NCI-H510A (cell line): ENCODE measurements around the gene TTC39A.

Source experiments
- DNase-seq: peaks from one replicate; lab custom pipeline; 2025; lab: John Stamatoyannopoulos, UW

TTC39A gene

DNA sequence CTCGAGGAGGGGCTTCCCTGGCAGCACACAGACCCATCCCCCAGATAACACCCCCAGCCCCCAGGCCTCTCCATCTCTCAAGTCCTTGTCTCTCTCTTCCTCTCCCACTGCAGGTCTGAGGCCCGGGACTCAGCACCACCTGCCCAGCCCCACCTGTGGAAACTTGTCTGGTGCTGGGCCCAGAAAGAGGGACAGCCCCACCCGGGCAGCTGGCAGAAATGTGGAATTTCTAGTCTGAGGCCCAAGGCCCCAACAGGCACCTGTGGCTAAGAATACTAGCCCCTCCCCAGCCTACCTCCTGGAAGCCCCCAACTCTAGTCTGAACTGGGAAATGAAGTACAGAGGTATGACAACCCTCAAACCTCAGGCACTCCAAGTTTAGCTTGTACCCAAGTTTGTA lies 15.4 kb downstream of the TTC39A start:
- no peak for DNase-seq

DNA sequence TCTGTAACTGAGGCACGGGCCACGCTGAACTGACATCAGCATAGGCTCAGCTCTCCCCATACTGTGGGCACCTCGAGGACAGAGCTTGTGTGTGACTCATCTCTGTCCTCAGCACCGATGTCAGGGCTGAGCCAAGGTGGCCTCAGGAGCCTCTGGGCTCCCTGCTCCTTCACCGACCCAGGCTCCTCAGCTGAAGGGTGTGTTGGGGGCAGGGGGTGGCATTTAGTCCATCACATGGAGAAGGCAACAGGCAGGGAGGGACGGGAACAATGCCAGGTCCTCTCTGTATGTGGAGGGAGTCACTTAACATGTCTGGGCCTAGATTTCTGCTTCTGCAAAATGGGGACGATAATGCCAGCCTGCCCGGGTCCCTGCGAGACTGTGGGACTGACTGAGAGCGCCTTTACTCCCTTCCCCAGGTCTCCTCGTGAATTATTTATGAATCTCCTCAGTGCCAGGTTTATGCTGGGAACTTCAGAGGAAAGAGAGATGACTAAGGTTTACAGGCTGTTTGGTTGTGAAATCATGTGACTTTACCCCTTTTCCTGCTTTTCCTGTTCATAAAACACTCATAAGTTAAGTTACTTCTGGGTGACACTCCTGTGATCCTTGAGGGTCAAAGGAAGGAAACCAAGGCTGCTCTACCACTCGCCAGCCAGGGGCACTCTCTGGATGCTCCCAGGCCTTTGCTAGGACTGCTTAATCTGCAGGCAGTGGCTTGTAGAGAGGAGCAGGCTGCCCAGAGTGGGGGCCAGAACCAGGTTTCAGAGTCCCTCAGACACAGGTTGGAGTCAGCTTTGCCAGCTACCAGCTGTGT lies 16.2 kb downstream of the TTC39A start:
- DNase-seq = no peak

DNA sequence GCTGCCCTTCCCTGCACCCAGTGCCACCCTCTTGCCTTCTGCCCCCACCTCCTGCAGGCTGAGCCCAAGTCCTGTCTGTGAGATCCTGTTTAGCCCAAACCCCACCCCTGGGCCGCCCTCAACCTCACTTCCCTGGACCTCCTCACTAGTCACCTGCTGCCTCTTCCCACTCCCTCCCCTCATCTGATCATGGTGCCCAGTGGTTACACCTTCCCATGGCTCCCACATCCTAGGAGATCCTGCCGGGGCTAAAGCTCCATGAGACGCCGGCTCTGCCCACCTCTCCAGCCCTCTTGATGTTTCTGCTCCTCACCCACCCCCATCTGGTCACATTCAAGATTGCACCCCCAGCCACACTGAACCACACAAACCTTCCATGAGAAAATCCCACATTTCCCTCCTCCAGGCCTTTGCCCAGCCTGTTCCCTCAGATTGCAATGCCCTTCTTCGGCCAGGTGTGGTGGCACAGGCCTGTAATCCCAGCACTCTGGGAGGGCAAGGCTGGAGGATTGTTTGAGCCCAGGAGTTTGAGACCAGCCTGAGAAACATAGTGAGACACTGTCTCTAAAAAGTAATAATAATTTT lies 17.0 kb downstream of the TTC39A start:
- DNase-seq = no peak

DNA sequence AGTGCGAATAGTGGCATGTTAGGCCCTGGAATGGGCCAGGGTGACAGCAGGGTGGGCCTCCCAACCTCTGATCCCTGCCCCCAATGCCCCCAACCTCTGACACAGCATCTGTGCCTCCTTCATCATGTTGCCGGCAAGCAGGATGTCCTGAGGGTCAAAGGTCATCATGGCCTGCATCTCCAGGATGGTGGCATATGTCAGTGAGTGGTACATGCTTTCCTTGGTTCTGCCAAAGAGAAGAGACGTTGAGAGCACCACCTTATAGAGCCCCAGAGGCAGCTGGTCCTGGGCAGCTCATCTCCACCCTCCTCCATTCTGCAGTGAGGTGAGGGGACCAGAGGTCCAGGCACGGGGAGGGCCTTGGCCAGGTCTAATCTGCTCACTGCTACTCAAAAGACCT lies 17.6 kb downstream of the TTC39A start:
- no peak for DNase-seq

DNA sequence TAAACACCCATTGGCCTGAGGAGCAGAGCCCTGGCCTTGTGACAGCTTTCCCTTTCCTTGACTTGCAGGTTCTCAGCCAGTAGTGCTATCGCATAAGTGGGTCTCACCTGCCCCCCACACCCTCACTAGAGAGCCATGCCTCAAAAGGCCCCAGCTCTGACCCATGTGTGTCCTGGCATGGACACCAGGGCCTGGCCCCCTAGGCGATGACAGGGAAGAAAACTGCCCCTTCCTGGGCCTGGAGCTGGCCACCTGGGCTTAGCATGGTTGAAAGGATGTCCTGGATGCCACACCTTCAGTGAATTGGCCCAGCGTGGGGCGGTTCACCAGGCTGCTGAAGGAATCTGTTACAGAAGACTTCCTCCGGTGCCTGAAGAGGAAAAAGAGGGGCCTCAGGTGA lies 18.5 kb downstream of the TTC39A start:
- DNase-seq = no peak

DNA sequence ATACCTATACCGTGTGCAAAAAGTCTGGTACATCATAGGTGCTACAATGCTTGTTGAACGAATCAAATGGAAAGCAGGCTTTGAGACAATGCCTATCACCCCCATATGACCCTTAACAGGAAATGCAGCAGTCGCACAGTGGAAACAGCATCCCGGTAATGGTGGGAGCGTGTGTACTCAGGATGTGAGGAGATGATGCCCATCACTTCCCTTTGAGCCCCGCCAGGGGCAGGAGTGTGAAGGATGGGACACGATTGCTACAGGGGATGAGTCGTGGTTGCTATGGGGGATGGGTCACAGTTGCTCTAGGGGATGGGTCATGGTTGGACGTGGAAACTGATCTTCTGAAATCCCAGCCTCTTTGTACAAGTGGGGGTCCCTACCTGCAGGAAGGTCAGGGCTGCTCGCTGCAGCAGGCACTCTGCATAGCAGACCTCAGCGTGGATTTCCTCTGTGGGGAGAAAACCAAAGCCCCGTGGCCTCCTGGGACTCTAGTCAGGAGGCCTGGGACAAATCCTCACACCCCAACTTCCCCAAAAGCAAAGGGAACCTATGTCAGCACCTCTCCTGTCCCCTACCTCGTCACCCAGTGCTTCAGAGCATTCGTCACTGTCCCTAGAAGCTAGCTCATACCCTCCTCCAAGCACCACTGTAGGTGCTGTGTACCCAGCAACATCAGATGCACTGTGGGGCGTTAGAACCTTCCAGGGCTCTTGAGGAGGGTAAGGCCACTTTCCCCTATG lies 19.3 kb downstream of the TTC39A start:
- no peak for DNase-seq

DNA sequence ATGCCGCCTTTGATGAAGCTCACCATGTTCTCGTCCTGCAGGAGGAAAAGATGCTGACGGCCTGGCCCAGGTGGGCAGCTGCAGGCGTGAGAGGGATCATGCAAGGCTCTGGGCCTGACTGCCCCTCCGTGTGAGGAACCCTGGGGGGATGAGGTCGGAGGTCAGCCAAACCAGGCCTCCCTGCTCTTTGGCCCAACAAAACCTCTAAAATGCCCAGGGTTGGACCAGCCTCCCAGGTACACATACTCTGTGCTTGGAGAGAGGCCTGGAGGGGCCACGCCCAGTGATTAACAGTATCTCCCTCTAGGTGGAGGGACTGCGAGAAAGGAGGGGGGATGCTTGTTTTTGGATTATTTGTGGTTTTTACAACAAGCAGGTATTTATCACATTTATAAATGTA lies 21.1 kb downstream of the TTC39A start:
- DNase-seq = no peak

DNA sequence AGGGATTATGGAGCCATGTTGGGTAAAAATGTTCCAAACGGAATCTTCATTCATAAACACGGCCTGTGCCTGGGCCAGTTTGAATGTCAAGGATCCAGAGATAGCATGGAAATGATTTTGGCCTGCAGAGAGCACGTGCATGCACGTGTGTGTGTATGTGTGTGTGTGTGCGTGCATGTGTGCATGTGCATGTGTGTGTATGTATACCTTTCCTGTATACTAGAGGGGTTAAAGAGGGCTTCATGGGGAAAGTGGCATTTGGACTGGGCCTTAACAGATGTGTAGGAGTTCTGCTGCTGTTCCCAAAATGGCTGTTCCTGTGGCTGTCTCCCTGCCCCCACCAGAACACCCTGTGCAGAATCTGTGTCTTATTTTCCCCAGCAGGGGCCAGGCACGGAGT lies 21.7 kb downstream of the TTC39A start:
- DNase-seq = no peak

DNA sequence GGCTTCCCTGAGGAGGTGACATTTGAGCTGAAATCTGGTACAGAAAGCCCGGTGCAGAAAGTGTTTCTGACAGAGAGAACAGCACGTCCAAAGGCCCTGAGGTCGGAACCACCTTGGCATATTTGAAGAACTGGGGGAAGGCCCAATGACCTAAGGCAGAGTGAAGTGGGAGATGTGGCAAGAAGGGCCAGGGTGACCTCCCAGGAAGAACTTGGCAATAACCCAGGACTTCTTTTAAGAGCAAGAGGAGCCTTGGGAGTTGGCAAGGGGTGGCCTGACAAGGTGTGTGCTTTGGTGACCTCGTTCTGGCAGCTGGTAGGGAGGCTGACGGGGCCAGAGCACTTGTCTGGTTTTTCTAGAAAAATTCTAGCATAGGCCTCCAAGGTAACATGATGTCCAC lies 23.4 kb downstream of the TTC39A start:
- DNase-seq = no peak

DNA sequence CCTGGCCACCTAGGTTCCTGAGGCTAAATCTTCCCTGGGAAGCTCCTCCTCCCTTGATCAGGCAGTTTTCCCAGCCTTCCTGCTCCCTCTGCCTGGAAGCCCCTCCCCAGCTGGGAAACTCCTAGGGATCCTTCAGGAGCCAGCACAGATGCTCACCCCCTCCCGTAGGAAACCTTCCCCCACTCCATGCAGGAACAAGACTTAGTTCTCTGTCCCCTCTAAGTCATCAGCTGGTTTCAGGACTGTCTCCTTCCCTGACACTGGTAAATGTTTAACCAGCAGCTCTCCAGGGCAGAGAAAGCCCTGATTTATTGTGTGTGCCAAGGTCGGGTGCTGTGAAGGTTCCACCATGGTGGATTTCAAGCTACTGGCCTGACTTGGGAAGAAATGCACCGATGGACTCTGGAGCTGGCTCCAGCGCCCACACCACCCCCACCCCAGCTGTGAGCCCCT lies 25.0 kb downstream of the TTC39A start:
- DNase-seq = no peak

DNA sequence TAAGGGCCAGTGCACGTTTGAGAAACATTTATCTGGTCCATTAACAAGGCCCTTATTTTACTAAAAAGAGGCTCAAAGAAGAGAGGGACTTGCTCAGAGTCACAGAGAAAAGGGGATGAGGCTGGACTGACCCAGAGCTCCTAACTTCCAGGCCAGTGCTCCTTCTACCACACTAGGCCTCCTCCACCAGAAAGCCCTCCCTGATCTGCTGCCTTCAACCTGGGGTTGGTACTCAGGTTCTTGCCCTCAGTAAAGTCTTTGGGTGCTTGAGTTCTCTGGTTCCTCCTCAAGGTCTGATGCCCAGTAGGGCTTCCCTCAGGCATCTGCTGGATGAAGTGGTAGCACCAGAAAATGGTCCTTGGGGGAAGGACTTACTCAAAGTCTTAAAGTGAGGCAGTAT lies 26.0 kb downstream of the TTC39A start:
- DNase-seq = no peak

DNA sequence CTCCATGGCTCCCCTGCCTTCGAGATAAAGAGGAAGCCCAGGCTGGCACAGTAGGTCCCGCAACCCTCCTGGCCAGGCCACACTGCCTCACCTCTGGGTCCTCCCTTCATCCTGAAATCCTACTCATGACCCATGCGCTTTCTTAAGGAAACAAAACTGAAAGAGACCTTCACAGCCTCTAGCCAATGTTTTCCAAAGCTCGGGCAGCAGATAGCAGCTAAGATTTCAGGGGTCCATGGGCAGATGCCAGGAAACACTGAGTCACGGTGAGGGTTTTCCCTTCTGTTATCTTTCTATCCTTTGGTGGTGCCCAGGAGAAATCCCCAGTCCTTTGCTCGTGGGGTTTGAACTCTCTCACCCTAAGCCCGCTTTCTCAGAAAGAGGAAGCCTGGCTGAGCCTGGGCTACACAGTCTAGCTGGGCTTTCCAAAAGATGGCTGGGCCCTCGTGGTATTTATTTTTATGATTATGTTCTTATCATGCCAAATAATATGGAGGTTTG lies 26.6 kb downstream of the TTC39A start:
- DNase-seq = no peak

DNA sequence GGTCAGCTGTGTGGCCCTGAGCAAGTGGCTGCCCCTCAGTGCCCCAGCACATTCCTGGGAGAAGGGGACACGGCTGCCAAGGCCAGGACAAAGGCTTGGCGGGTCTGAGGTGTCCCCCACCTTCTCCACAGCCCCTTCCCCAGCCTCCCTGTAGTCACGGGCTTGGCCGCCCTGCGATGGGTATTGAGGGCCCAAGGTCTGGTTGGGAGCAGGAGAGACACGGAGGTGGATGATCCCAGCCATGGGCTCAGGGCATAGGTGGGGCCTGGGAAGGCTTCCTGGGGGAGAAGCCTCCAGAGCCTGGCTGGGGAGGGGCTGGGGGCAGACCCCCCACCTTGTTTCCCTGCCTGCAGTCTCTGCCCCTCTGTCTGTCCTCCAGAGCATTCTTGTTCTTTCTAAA lies 27.0 kb downstream of the TTC39A start:
- no peak for DNase-seq

DNA sequence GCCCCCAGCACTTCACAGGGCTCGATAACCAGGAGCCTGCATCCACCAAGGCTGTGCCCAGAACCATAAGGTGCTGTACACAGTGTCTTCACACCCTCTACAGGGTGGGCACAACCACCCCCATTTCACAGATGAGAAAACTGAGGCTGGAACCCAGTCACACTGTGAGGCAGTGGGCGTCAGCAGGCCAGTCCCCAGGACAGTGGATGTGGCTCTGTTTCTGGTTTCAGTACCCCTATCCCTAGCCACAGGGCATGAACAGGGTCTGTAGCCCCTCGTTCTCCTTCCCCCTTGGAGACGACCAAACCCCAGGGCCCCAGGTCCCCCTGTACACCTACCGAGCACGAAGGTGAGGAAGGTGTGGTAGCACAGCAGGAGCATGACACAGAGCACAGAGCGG lies 27.6 kb downstream of the TTC39A start:
- DNase-seq = no peak

DNA sequence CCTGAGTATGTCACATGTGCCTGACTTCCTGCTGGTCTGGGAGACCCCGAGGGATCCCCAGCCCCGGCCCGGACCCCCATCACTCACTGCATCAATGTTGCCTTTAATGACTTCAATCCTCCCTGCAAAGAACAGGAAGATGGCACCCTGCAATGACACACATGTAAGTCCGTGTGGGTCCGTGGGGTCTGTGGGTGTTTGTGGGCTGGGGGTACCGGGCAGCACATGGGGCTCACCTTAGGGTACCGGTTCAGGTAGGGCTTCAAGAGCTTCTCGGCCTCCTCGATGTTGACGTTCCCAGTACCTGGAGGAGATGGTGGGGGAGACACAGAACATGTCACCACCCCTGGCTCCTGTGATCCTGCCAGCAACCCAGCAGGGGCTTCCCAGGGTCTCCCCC lies 28.1 kb downstream of the TTC39A start:
- no peak for DNase-seq

DNA sequence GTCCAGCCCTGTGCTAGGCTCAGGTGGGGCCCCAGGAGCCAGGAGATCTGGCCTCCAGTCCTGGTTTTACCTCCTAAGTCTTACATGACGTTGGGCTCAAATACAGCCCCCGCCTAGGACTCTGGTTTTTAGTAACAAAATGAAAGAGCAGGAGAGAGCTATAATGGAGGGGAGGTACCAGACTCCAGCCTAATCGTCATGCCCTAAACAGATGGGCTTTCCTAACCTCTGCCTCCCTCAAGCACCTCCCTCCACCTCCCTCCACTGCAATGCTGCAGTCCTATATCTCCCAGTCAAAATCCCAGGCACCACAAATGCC lies 28.6 kb downstream of the TTC39A start:
- DNase-seq = no peak

DNA sequence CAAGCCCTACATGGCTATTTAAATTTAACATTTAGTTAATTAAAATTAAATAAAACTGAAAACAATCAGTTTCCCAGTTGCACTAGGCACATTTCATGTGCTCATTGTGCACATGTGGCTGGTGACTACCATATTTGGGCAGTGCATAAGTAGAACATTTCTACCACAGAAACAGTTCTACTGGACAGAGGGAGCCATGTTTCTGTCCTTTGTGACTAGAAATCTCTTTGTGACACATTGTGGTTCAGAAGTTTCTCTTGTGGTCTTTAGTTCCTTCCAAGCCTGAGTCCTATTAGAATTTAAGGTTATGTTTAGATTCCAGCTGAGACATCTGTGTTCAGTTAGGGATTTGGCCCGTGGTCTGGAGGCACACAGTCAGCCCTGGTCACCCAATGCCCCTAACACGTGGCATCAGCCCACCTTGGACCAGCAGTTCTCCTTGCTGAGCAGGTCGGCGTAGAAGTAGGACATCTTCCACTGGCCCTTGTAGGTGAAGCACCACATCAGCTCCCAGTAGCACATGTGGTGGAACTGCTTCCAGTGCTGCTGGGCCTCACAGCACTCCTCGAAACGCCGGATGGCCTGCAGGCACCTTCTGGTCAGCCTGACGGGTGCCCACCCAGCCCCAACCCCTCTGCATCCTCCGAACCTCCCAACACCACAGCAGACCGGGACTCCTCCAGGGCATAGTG lies 29.1 kb downstream of the TTC39A start:
- DNase-seq = no peak

DNA sequence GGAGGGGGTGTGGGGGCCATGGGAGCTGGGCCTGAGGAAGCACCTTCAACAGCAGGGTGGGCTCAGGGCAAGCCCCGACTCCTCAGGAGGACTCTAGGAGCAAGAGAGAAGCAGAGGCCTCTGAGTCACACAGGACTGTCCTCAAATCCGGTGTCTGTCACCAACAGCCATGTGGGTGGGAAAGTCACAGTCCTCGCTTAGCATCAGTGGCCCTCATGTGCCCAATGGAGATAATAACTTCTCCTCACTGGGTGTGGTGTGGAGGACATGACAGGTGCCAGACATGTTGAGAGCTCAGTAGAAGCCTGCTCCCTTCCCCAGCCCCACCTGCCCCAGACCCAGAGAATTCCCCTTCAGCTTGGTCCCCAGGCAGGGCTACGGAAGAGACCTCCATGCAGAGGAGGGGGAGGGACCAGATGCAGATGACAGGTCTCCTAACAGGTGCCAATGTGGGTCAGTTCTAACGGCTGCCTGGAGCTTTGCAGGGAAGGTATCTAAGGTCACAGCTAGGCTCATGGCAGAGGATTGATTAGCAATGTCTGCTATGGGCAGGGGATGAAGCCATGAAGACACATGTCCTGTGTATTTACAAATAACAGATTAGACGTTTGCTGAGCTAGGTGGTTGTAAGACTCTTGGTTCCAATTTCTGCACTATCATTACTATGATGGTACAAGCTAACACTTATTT lies 30.2 kb downstream of the TTC39A start:
- no peak for DNase-seq

DNA sequence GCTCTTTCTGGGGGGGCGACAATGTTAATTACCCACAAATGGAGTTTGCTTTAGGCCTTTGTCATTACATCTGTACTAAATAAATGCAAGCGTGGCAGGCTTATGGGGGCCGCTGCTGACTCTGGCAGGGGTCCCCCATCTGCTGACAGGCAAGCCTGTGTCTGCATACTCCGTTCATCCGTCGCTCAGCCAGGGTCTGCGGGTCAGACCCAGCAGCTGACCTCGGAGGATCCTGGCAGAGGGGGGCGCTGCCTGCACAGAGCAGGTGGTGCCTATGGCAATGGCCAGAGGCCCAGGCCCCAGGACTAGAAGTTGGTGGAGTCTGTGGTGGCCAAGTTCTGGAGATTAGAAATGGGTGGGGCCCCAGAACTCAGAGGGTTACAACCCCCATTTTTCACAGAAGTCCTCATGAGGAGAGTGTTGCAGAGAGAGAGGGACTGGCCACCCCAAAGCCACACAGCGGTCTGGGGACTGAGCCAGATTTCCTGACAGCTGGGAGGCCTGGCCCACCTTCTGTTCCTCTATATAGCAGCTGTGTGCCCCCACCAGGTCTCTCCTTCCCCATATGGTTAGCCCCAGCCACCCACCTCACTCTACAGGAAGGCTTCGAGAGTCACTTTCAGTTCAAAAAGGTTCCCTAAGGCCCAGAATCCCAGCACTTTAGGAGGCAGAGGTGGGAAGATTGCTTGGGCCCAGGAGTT lies 31.0 kb downstream of the TTC39A start:
- DNase-seq = no peak

DNA sequence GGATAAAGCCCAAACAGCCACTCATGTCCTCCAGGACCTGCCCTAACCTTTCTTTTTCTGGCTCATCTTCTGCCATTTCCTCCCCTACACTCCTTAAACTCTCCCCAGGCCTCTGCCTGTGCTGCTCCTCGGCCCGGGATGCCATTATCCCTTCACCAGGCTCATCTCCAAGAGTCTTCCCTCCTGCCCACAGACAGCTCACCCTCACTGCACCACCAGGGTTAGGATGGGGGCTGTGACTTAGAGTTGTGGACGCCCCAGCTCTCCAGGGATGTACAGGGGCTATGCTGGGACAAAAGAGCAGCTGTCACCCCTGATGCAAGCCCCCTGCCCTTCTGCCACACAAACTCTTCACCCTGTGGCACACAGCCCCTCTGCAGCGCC lies 32.0 kb downstream of the TTC39A start:
- no peak for DNase-seq
